SK-N-SH (cell line): ENCODE results near the gene SHISAL1.

Experiments used
- CHD2 ChIP-seq: fragments of 150-350 bp; IDR thresholded peaks from 2 replicates; pipeline ENCODE4 v1.6.1; 2018; ENCODE audit warnings: low read length; ENCODE audit not compliant: partially characterized antibody
- FOXM1 ChIP-seq: IDR thresholded peaks from 2 replicates; pipeline ENCODE4 v1.4.0; 2012; ENCODE audit warnings: low read depth, mild to moderate bottlenecking
- GATA2 ChIP-seq: sonication (generic); formaldehyde crosslinking; IDR thresholded peaks from 2 replicates; pipeline ENCODE4 v1.5.0; 2020; ENCODE audit warnings: mild to moderate bottlenecking, missing genetic modification reagents
- POLR2AphosphoS5 ChIP-seq: IDR thresholded peaks from 2 replicates; pipeline ENCODE4 v1.6.1; 2012; ENCODE audit warnings: low read depth, low read length
- TCF12 ChIP-seq: IDR thresholded peaks from 2 replicates; pipeline ENCODE4 v1.4.0; 2012
- USF1 ChIP-seq: IDR thresholded peaks from 2 replicates; pipeline ENCODE4 v1.4.0; 2012; ENCODE audit warnings: low read depth, borderline replicate concordance
- USF2 ChIP-seq: fragments of 150-350 bp; IDR thresholded peaks from 2 replicates; pipeline ENCODE4 v1.6.1; 2017; ENCODE audit warnings: antibody characterized with exemption, low read length, low read depth, borderline replicate concordance
- YY1 ChIP-seq: IDR thresholded peaks from 2 replicates; pipeline ENCODE4 v1.4.0; 2012; ENCODE audit warnings: low read depth, mild to moderate bottlenecking
- TF ChIP-seq, protein P1 (sequence below): fragments of 200-600 bp; sonication (generic); IDR thresholded peaks from 2 replicates; pipeline ENCODE4 v1.6.1; 2017; ENCODE audit warnings: antibody characterized with exemption, mild to moderate bottlenecking, moderate library complexity
- TF ChIP-seq, protein P2 (sequence below): IDR thresholded peaks from 2 replicates; pipeline ENCODE4 v1.6.1; 2012; ENCODE audit warnings: mild to moderate bottlenecking, low read depth, low read length, moderate library complexity

- no peak for TF ChIP-seq POLR2AphosphoS5
- TF ChIP-seq, protein P1, sequence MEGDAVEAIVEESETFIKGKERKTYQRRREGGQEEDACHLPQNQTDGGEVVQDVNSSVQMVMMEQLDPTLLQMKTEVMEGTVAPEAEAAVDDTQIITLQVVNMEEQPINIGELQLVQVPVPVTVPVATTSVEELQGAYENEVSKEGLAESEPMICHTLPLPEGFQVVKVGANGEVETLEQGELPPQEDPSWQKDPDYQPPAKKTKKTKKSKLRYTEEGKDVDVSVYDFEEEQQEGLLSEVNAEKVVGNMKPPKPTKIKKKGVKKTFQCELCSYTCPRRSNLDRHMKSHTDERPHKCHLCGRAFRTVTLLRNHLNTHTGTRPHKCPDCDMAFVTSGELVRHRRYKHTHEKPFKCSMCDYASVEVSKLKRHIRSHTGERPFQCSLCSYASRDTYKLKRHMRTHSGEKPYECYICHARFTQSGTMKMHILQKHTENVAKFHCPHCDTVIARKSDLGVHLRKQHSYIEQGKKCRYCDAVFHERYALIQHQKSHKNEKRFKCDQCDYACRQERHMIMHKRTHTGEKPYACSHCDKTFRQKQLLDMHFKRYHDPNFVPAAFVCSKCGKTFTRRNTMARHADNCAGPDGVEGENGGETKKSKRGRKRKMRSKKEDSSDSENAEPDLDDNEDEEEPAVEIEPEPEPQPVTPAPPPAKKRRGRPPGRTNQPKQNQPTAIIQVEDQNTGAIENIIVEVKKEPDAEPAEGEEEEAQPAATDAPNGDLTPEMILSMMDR, result no peak
- no peak for TF ChIP-seq GATA2
- TF ChIP-seq, protein P2, sequence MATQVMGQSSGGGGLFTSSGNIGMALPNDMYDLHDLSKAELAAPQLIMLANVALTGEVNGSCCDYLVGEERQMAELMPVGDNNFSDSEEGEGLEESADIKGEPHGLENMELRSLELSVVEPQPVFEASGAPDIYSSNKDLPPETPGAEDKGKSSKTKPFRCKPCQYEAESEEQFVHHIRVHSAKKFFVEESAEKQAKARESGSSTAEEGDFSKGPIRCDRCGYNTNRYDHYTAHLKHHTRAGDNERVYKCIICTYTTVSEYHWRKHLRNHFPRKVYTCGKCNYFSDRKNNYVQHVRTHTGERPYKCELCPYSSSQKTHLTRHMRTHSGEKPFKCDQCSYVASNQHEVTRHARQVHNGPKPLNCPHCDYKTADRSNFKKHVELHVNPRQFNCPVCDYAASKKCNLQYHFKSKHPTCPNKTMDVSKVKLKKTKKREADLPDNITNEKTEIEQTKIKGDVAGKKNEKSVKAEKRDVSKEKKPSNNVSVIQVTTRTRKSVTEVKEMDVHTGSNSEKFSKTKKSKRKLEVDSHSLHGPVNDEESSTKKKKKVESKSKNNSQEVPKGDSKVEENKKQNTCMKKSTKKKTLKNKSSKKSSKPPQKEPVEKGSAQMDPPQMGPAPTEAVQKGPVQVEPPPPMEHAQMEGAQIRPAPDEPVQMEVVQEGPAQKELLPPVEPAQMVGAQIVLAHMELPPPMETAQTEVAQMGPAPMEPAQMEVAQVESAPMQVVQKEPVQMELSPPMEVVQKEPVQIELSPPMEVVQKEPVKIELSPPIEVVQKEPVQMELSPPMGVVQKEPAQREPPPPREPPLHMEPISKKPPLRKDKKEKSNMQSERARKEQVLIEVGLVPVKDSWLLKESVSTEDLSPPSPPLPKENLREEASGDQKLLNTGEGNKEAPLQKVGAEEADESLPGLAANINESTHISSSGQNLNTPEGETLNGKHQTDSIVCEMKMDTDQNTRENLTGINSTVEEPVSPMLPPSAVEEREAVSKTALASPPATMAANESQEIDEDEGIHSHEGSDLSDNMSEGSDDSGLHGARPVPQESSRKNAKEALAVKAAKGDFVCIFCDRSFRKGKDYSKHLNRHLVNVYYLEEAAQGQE, result no peak
- TF ChIP-seq USF2, result no peak
- TF ChIP-seq CHD2, result no peak
- no peak for TF ChIP-seq YY1
- TF ChIP-seq TCF12, result no peak
- no peak for TF ChIP-seq USF1
- TF ChIP-seq FOXM1, result no peak
Measured at GRCh38 chr22:44205516-44206329, 107.0 kb downstream of the SHISAL1 start.
